Measurements from ENCODE around the gene ORMDL1. TPM values are rescaled to one million over a fixed set of nuclear protein-coding genes. Genes with fewer than 3 reads are reported as not detected.

The ORMDL1 gene
- total and polyA plus RNA-seq, 8 donors, result 55.3 to 121 (median 103) TPM

DNA sequence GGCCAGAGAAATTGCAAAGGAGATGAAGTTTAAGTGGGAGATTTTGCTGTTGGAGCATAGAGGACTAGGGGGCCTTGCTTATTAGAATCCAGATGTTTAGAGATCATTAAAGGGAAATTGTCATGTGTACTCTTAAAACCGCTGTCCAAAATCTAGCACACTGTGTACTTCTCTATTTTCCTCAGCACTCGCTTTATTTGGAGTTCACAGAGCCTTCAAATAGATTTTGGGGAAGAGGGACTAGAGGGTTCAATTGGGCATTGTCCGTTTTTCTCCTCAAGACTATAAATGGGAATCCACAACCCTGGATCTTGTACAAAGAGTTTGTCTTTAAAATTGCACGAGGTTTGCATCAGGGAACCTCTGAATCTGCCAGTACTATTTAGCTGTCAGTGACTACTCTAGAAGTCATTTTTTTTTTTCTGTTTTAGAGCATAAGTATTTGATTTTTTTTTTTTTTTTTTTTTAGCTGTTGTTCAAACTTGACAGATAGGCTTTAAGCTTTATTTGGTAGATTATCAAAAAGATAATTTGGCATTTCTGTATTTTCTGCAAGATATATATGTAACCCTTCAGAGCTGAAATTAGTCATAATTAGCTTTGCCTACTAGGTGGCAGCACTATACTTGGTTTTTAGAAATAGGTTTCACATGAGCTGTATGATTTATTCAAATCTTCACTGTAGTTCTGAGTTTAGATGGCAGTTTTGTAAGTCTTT lies 14.3 kb upstream of the ORMDL1 start:
- ATAC-seq (peak; percentile 76), DNase-seq (peak in 2 of 4 donors; percentile 12 to 22)
- no peaks in the 10 kb centered on the region for H3K27me3 ChIP-seq
- H3K27ac ChIP-seq, result no peak overlapping the region
- no peak overlapping the region for H3K4me3 ChIP-seq
- H3K9me3 ChIP-seq, result no peaks in the 10 kb centered on the region
- H3K4me1 ChIP-seq, result no peaks in the 10 kb centered on the region
- TF ChIP-seq, protein P1, sequence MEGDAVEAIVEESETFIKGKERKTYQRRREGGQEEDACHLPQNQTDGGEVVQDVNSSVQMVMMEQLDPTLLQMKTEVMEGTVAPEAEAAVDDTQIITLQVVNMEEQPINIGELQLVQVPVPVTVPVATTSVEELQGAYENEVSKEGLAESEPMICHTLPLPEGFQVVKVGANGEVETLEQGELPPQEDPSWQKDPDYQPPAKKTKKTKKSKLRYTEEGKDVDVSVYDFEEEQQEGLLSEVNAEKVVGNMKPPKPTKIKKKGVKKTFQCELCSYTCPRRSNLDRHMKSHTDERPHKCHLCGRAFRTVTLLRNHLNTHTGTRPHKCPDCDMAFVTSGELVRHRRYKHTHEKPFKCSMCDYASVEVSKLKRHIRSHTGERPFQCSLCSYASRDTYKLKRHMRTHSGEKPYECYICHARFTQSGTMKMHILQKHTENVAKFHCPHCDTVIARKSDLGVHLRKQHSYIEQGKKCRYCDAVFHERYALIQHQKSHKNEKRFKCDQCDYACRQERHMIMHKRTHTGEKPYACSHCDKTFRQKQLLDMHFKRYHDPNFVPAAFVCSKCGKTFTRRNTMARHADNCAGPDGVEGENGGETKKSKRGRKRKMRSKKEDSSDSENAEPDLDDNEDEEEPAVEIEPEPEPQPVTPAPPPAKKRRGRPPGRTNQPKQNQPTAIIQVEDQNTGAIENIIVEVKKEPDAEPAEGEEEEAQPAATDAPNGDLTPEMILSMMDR (IDR thresholded peaks at IDR 0.05), result no peak
- peaks cover 0 to 40% of the 10 kb centered on the region in 2 donors for H3K36me3 ChIP-seq
- intact Hi-C loops (cut with DNase I), result no loop called here

DNA sequence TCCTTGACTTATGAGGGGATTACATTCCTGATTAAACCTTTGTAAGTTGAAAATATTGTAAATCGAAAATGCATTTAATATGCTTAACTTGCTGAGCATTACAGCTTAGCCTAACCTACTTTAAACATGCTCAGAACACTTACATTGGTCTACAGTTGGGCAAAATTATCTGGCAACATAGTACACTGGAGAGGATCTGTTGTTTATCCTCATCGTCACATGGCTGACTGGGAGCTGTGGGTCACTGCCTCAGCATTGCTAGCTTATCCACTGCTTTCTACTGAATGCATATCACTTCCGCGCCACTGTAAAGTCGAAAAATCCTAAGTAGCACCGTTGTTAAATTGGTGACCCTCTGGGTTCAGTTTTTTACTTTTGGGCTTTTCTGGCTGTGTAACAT lies 13.8 kb upstream of the ORMDL1 start:
- no peak overlapping the region for H3K27ac ChIP-seq
- no peaks in the 10 kb centered on the region for H3K27me3 ChIP-seq
- H3K4me3 ChIP-seq, result no peak overlapping the region
- intact Hi-C loops (cut with DNase I), result no loop called here
- no peaks in the 10 kb centered on the region for H3K4me1 ChIP-seq
- ATAC-seq (no peak), DNase-seq (no peak)
- TF ChIP-seq, protein P1 (IDR thresholded peaks at IDR 0.05), result no peak
- H3K36me3 ChIP-seq, result peaks cover 0 to 44% of the 10 kb centered on the region in 2 donors
- H3K9me3 ChIP-seq, result no peaks in the 10 kb centered on the region

DNA sequence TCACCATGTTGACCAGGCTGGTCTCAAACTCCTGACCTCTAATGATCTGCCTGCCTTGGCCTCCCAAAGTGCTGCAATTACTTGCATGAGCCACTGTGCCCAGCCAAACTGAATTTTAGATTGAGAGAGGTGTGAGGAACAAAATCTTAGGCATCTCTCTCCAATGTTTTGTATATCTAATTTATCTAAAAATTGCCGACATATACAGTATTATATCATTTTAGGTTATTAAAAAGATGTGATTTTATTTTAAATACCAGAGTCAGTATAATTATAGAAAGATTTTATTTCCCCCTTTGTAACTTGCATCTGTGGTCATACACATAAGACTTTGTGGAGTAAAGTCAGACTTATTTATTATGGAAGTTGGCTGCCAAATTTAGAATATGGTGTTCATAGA lies 10.2 kb upstream of the ORMDL1 start:
- TF ChIP-seq, protein P1 (IDR thresholded peaks at IDR 0.05), result no peak
- ATAC-seq, result no peak
- H3K9me3 ChIP-seq, result no peaks in the 10 kb centered on the region
- DNase-seq, result no peak
- H3K4me1 ChIP-seq, result no peaks in the 10 kb centered on the region
- H3K27ac ChIP-seq, result no peak overlapping the region
- intact Hi-C loops (cut with DNase I), result no loop called here
- H3K4me3 ChIP-seq, result no peak overlapping the region
- H3K27me3 ChIP-seq, result no peaks in the 10 kb centered on the region
- H3K36me3 ChIP-seq, result peaks cover 0 to 43% of the 10 kb centered on the region in 2 donors

DNA sequence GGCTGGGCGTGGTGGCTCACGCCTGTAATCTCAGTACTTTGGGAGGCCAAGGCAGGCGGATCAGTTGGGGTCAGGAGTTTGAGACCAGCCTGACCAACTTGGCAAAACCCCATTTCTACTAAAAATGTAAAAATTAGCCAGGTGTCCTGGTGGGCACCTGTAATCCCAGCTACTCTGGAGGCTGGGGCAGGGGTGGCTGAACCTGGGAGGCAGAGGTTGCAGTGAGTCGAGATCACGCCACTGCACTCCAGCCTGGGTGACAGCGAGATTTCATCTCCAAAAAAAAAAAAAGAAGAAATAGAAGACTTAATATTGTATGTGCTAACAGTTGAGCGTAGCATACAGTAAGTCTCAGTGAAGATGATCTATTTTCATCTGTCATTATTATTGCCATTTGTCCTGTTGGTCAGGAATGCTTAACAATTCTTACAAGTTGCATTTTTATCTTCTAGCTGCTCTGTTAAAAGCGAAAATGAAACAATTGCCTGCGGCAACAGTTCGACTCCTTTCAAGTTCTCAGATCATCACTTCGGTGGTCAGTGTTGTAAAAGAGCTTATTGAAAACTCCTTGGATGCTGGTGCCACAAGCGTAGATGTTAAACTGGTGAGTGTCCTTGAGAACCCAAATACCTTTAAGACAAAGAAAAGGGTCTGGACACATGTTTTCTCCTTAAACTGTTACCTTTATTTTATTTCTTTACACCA lies 7.4 kb upstream of the ORMDL1 start:
- H3K9me3 ChIP-seq, result no peaks in the 10 kb centered on the region
- DNase-seq (no peak), ATAC-seq (no peak)
- TF ChIP-seq, protein P1 (IDR thresholded peaks at IDR 0.05), result no peak
- H3K27ac ChIP-seq, result no peak overlapping the region
- no peak overlapping the region for H3K4me3 ChIP-seq
- H3K27me3 ChIP-seq, result no peaks in the 10 kb centered on the region
- intact Hi-C loops (cut with DNase I), result no loop called here
- H3K36me3 ChIP-seq, result peaks cover 0 to 36% of the 10 kb centered on the region in 2 donors
- H3K4me1 ChIP-seq, result no peaks in the 10 kb centered on the region

DNA sequence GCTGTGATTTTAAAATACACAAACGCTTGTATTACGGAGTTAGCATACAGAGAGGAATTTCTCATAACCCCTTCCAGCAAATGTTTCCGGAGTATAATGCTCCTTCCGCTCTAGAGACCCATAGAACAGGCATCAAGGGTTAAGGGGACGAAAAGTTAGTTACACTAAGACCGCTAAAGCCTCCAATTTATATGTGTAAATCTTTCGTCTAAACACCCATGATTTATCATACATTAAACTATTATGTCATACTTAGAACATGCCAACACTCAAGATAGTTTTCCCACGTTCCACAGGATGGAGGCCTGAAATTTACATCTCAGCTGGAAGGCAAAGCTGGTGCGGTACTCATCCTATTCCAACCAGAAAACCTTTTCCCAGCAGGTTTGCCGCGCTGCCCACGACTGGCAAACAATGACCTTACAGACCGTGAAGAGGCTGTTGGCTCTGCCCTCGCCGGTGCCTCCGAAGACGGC lies 650 bp downstream of the ORMDL1 start:
- intact Hi-C loops (cut with DNase I), result no loop called here
- ATAC-seq, result peak; percentile 19
- H3K4me1 ChIP-seq, result peaks cover 7 to 49% of the 10 kb centered on the region in 2 donors
- peak in 1 of 4 donors; percentile 40 for DNase-seq
- H3K27ac ChIP-seq, result peak overlapping the region; percentile 95 to 97
- TF ChIP-seq, protein P1 (IDR thresholded peaks at IDR 0.05), result no peak
- no peaks in the 10 kb centered on the region for H3K27me3 ChIP-seq
- no peaks in the 10 kb centered on the region for H3K9me3 ChIP-seq
- peaks cover 0 to 30% of the 10 kb centered on the region in 2 donors for H3K36me3 ChIP-seq
- H3K4me3 ChIP-seq, result peak overlapping the region; percentile 61 to 79

All from left lung (tissue), 10 donors.